Hepatocyte (in vitro differentiated cells): ENCODE results near the gene VSNL1. TPM values are rescaled to one million over a fixed set of nuclear protein-coding genes. Genes with fewer than 3 reads are reported as not detected.

ENCODE experiments used
- DNase-seq: peaks from one replicate; pipeline ENCODE4 v3.0.0-alpha.2; 2016; ENCODE audit warnings: low spot score
- H2AFZ ChIP-seq: fragments of 200-600 bp; sonication (generic); 2 replicates; pipeline ENCODE4 v1.6.0; 2016; ENCODE audit warnings: antibody characterized with exemption, mild to moderate bottlenecking
- H3K27ac ChIP-seq: fragments of 200-600 bp; sonication (generic); 2 replicates; pipeline ENCODE4 v1.5.1; 2016; ENCODE audit warnings: mild to moderate bottlenecking
- H3K27me3 ChIP-seq: fragments of 200-600 bp; sonication (generic); 2 replicates; pipeline ENCODE4 v1.6.1; 2016
- H3K36me3 ChIP-seq: fragments of 200-600 bp; sonication (generic); replicated peaks from 2 replicates; pipeline ENCODE4 v1.5.1; 2016; ENCODE audit warnings: low read depth; ENCODE audit not compliant: insufficient read depth
- H3K4me1 ChIP-seq: fragments of 200-600 bp; sonication (generic); 2 replicates; pipeline ENCODE4 v1.5.1; 2016; ENCODE audit warnings: mild to moderate bottlenecking, moderate library complexity; ENCODE audit not compliant: insufficient read depth
- H3K4me2 ChIP-seq: fragments of 200-600 bp; sonication (generic); 2 replicates; pipeline ENCODE4 v1.6.0; 2016
- H3K4me3 ChIP-seq: fragments of 200-600 bp; sonication (generic); 2 replicates; pipeline ENCODE4 v1.5.1; 2016; ENCODE audit warnings: mild to moderate bottlenecking
- H3K79me2 ChIP-seq: fragments of 200-600 bp; sonication (generic); 2 replicates; pipeline ENCODE4 v1.6.0; 2017; ENCODE audit warnings: mild to moderate bottlenecking
- H3K9me2 ChIP-seq: fragments of 200-600 bp; sonication (generic); replicated peaks from 2 replicates; pipeline ENCODE4 v1.6.0; 2017; ENCODE audit warnings: mild to moderate bottlenecking; ENCODE audit not compliant: insufficient read depth
- H3K9me3 ChIP-seq: fragments of 200-600 bp; sonication (generic); 2 replicates; pipeline ENCODE4 v1.5.1; 2016; ENCODE audit warnings: low read depth, mild to moderate bottlenecking
- H4K20me1 ChIP-seq: fragments of 200-600 bp; sonication (generic); 2 replicates; pipeline ENCODE4 v1.6.0; 2016; ENCODE audit warnings: mild to moderate bottlenecking; ENCODE audit not compliant: insufficient read depth, poor library complexity, severe bottlenecking
- CTCF ChIP-seq: fragments of 200-600 bp; sonication (generic); IDR thresholded peaks from 2 replicates; pipeline ENCODE4 v1.5.1; 2016; ENCODE audit warnings: antibody characterized with exemption, mild to moderate bottlenecking; ENCODE audit not compliant: poor library complexity
- EZH2 ChIP-seq: fragments of 200-600 bp; sonication (generic); IDR thresholded peaks from 2 replicates; pipeline ENCODE4 v1.6.1; 2016; ENCODE audit warnings: antibody characterized with exemption, mild to moderate bottlenecking, borderline replicate concordance
- EZH2phosphoT487 ChIP-seq: fragments of 200-600 bp; sonication (generic); IDR thresholded peaks from one replicate; pipeline ENCODE4 v1.6.1; 2018; ENCODE audit warnings: antibody characterized with exemption, mild to moderate bottlenecking, low read depth, moderate library complexity; ENCODE audit not compliant: unreplicated experiment, severe bottlenecking
- WGBS: methylation state at CpG from one replicate; pipeline ENCODE4 v1.1.6; 2016; ENCODE audit warnings: low lambda C conversion rate; ENCODE audit errors: missing lambda C conversion rate; 5-methylcytosine and 5-hydroxymethylcytosine counted together
- polyA plus RNA-seq: library from polyadenylated mRNA; unstranded; fragments of >200 nt; fragmentation: Nextera tagmentation; extraction: Ambion mirVana; gene quantifications from 2 replicates; pipeline ENCODE4 v1.2.1, GENCODE V29; 2016
- total RNA-seq: library from RNA; depleted of rRNA; stranded (reverse); fragments of >200 nt; gene quantifications from 2 replicates; pipeline ENCODE4 v1.2.3, GENCODE V29; 2014

The VSNL1 gene
- total and polyA plus RNA-seq, 2 experiments from 2014 or later: 9.4 to 16.0 TPM

DNA sequence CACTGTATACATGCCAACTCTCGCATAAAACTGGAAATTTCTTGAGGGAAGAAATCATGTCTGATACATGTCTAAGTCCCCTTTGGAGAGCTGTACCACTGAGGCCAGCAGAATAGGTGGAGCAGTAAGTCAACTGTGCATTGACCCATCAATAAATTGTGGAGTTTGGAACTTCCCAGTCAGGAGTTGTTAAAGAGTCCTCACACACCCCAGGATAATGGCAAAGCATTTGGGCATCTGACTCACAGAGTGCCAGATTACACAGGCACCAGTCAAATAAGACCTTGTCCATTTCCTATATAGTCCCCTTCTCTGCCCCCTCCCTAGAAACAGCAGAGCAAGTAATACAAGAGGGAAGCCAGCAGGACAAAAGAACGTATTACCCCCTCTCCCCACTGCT, 10.4 kb downstream of the VSNL1 start:
- TF ChIP-seq EZH2phosphoT487 (no peak), EZH2 (no peak), CTCF (no peak)
- H3K36me3 ChIP-seq: no peaks in the 10 kb centered on the region
- H3K4me1 ChIP-seq: no peaks in the 10 kb centered on the region
- H3K79me2 ChIP-seq: peaks cover 3% of the 10 kb centered on the region
- no peak for DNase-seq
- no peaks in the 10 kb centered on the region for H3K27me3 ChIP-seq
- no peak overlapping the region for H3K27ac ChIP-seq
- no peak overlapping the region for H3K4me3 ChIP-seq
- H3K9me2 ChIP-seq: no peaks in the 10 kb centered on the region
- no peaks in the 10 kb centered on the region for H3K9me3 ChIP-seq
- H4K20me1 ChIP-seq: no peaks in the 10 kb centered on the region
- H2AFZ ChIP-seq: no peak overlapping the region
- H3K4me2 ChIP-seq: no peak overlapping the region
- WGBS: 91% methylated on average over 2 of the region's 2 CpGs

DNA sequence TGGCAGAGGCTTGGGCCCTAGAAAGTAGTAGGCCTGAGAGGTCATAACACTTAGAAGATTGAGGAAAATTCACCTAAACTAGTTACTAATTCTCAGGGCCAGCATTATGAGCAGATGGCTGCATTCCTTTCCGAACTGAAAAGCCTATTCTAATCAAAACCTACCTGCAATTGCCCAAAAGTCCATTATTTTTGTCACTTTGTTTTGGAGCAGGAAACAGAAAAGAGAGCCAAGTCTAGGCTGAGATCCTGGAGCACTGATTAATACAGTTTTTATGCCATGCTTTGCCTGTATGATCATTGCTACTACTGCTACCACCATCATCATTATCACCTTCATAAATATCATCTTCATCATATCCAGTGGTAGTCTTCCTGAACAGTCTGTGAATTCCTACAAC, 14.7 kb downstream of the VSNL1 start:
- Histone ChIP-seq H3K9me3 (no peaks in the 10 kb centered on the region), H3K27ac (no peak overlapping the region), H2AFZ (no peak overlapping the region), H3K36me3 (no peaks in the 10 kb centered on the region), H3K4me3 (no peak overlapping the region), H3K4me2 (no peak overlapping the region), H3K79me2 (no peaks in the 10 kb centered on the region), H3K4me1 (no peaks in the 10 kb centered on the region), H3K9me2 (no peaks in the 10 kb centered on the region), H4K20me1 (no peaks in the 10 kb centered on the region), H3K27me3 (no peaks in the 10 kb centered on the region)
- TF ChIP-seq EZH2 (no peak), CTCF (no peak), EZH2phosphoT487 (no peak)
- 90% methylated on average over 1 of the region's 1 CpG for WGBS
- no peak for DNase-seq

GRCh38 chr2:17557596-17557995, 17.1 kb downstream of the VSNL1 start:
- peak overlapping the region; percentile 36 for H3K27ac ChIP-seq
- H3K79me2 ChIP-seq: no peaks in the 10 kb centered on the region
- no peak overlapping the region for H3K4me2 ChIP-seq
- no peaks in the 10 kb centered on the region for H3K9me2 ChIP-seq
- 48% methylated on average over 5 of the region's 5 CpGs for WGBS
- no peaks in the 10 kb centered on the region for H4K20me1 ChIP-seq
- H3K4me1 ChIP-seq: no peaks in the 10 kb centered on the region
- no peak overlapping the region for H3K4me3 ChIP-seq
- H3K27me3 ChIP-seq: no peaks in the 10 kb centered on the region
- no peak for DNase-seq
- no peaks in the 10 kb centered on the region for H3K9me3 ChIP-seq
- H2AFZ ChIP-seq: no peak overlapping the region
- H3K36me3 ChIP-seq: no peaks in the 10 kb centered on the region
- TF ChIP-seq CTCF (no peak), EZH2 (no peak), EZH2phosphoT487 (no peak)

GRCh38 chr2:17558053-17558452, 17.6 kb downstream of the VSNL1 start:
- Histone ChIP-seq H2AFZ (no peak overlapping the region), H3K4me3 (no peak overlapping the region), H3K9me2 (no peaks in the 10 kb centered on the region), H3K4me1 (no peaks in the 10 kb centered on the region), H3K27me3 (no peaks in the 10 kb centered on the region), H3K36me3 (no peaks in the 10 kb centered on the region), H3K9me3 (no peaks in the 10 kb centered on the region), H3K4me2 (no peak overlapping the region), H3K27ac (peak overlapping the region; percentile 36), H4K20me1 (no peaks in the 10 kb centered on the region), H3K79me2 (no peaks in the 10 kb centered on the region)
- DNase-seq: no peak
- TF ChIP-seq EZH2phosphoT487 (no peak), CTCF (no peak), EZH2 (no peak)
